T-helper 2 cell (primary cell): ENCODE data around the gene KIF6.

Experiments
- DNase-seq, 5 experiments: peaks; one replicate each; pipeline versions ENCODE4 v3.0.0 to v3.0.0-alpha.2; 2012 to 2022

Gene KIF6

GRCh38 chr6:39339868-39340550 lies 385.2 kb downstream of the KIF6 start:
- no peak for DNase-seq

GRCh38 chr6:39339096-39339867 lies 385.9 kb downstream of the KIF6 start:
- no peak for DNase-seq

GRCh38 chr6:39338397-39338796 lies 386.8 kb downstream of the KIF6 start:
- no peak for DNase-seq

- DNase-seq: peak in 1 of 5 experiments; percentile 45
Measured at GRCh38 chr6:39335780-39336545, 389.2 kb downstream of the KIF6 start.

GRCh38 chr6:39333644-39334438 lies 391.4 kb downstream of the KIF6 start:
- DNase-seq: no peak

GRCh38 chr6:39330476-39330875 lies 394.7 kb downstream of the KIF6 start:
- DNase-seq: no peak

GRCh38 chr6:39330057-39330456 lies 395.2 kb downstream of the KIF6 start:
- DNase-seq: no peak

GRCh38 chr6:39328066-39328465 lies 397.1 kb downstream of the KIF6 start:
- no peak for DNase-seq

- DNase-seq: no peak
Measured at GRCh38 chr6:39327507-39327906, 397.7 kb downstream of the KIF6 start.

GRCh38 chr6:39322306-39322850 lies 402.8 kb downstream of the KIF6 start, which contains the start of gene KCNK16:
Gene KCNK16, minus strand, starts transcription at chr6:39322702. Its CDS starts 162 bp downstream, at chr6:39322540.
- no peak for DNase-seq

GRCh38 chr6:39321761-39322160 lies 403.4 kb downstream of the KIF6 start:
- DNase-seq: no peak

GRCh38 chr6:39320363-39320984 lies 404.7 kb downstream of the KIF6 start:
- no peak for DNase-seq

- no peak for DNase-seq
Measured at GRCh38 chr6:39319621-39320362, 405.4 kb downstream of the KIF6 start.

GRCh38 chr6:39317256-39317655 lies 408.0 kb downstream of the KIF6 start:
- no peak for DNase-seq

- no peak for DNase-seq
Measured at GRCh38 chr6:39314273-39314795, 410.9 kb downstream of the KIF6 start, which contains the start of gene KCNK17. Gene KCNK17, minus strand, starts transcription at chr6:39314419. Its CDS starts 99 bp downstream, at chr6:39314320.

- DNase-seq: no peak
Measured at GRCh38 chr6:39313526-39314272, 411.5 kb downstream of the KIF6 start.

GRCh38 chr6:39312912-39313525 lies 412.2 kb downstream of the KIF6 start:
- no peak for DNase-seq

- DNase-seq: no peak
Measured at GRCh38 chr6:39310542-39310941, 414.7 kb downstream of the KIF6 start.

GRCh38 chr6:39309942-39310531 lies 415.2 kb downstream of the KIF6 start:
- peak in 3 of 5 experiments; percentile 25 to 46 (median 32) for DNase-seq
